HEK293T (cell line): Measurements from ENCODE around the gene NABP1.

ENCODE experiments used
- ARNT ChIP-seq: fragments of 450-650 bp; IDR thresholded peaks from 2 replicates; pipeline ENCODE4 v1.6.1; 2017; ENCODE audit warnings: mild to moderate bottlenecking
- BHLHE40 ChIP-seq: fragments of 450-650 bp; IDR thresholded peaks from 2 replicates; pipeline ENCODE4 v1.6.1; 2016; ENCODE audit warnings: mild to moderate bottlenecking, moderate library complexity, borderline replicate concordance
- ELF4 ChIP-seq: fragments of 450-650 bp; IDR thresholded peaks from 2 replicates; pipeline ENCODE4 v1.6.1; 2017; ENCODE audit warnings: antibody characterized with exemption
- FOXA1 ChIP-seq: fragments of 450-650 bp; IDR thresholded peaks from 2 replicates; pipeline ENCODE4 v1.6.1; 2016; ENCODE audit warnings: mild to moderate bottlenecking
- FOXK2 ChIP-seq: fragments of 450-650 bp; IDR thresholded peaks from 2 replicates; pipeline ENCODE4 v1.6.1; 2016; ENCODE audit warnings: mild to moderate bottlenecking
- FOXM1 ChIP-seq: fragments of 450-650 bp; IDR thresholded peaks from 2 replicates; pipeline ENCODE4 v1.6.1; 2017; ENCODE audit warnings: mild to moderate bottlenecking, borderline replicate concordance
- L3MBTL2 ChIP-seq: fragments of 450-650 bp; conservative IDR thresholded peaks from 2 replicates; pipeline ENCODE4 v1.6.1; 2016; ENCODE audit warnings: mild to moderate bottlenecking
- LEF1 ChIP-seq: fragments of 450-650 bp; IDR thresholded peaks from 2 replicates; pipeline ENCODE4 v1.6.1; 2017; ENCODE audit warnings: mild to moderate bottlenecking, borderline replicate concordance
- NFRKB ChIP-seq: fragments of 450-650 bp; IDR thresholded peaks from 2 replicates; pipeline ENCODE4 v1.6.1; 2016; ENCODE audit warnings: mild to moderate bottlenecking, moderate library complexity
- SP1 ChIP-seq: fragments of 450-650 bp; IDR thresholded peaks from 2 replicates; pipeline ENCODE4 v1.6.1; 2017
- SUZ12 ChIP-seq: fragments of 450-650 bp; IDR thresholded peaks from 2 replicates; pipeline ENCODE4 v1.6.1; 2016; ENCODE audit warnings: mild to moderate bottlenecking
- TARDBP ChIP-seq: fragments of 450-650 bp; IDR thresholded peaks from 2 replicates; pipeline ENCODE4 v1.6.1; 2016
- ZNF384 ChIP-seq: fragments of 450-650 bp; IDR thresholded peaks from 2 replicates; pipeline ENCODE4 v1.6.1; 2016
- TF ChIP-seq, protein P1 (sequence below): fragments of 450-650 bp; IDR thresholded peaks from 2 replicates; pipeline ENCODE4 v1.6.1; 2016

GRCh38 chr2:191677646-191678436, at the start of gene NABP1:
- TF ChIP-seq BHLHE40 (no peak), SUZ12 (no peak), ZNF384 (peak; percentile 92), SP1 (no peak), FOXM1 (no peak), FOXK2 (no peak), LEF1 (no peak), L3MBTL2 (peak; percentile 88), FOXA1 (no peak), TARDBP (no peak), ELF4 (peak; percentile 58), NFRKB (no peak), ARNT (no peak)
- TF ChIP-seq, protein P1, sequence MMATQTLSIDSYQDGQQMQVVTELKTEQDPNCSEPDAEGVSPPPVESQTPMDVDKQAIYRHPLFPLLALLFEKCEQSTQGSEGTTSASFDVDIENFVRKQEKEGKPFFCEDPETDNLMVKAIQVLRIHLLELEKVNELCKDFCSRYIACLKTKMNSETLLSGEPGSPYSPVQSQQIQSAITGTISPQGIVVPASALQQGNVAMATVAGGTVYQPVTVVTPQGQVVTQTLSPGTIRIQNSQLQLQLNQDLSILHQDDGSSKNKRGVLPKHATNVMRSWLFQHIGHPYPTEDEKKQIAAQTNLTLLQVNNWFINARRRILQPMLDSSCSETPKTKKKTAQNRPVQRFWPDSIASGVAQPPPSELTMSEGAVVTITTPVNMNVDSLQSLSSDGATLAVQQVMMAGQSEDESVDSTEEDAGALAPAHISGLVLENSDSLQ, result peak; percentile 72
